ENCODE measurements around the gene WFDC10B. TPM values are rescaled to one million over a fixed set of nuclear protein-coding genes. Genes with fewer than 3 reads are reported as not detected.

WFDC10B gene
- not detected for total RNA-seq (2013)
- not detected for polyA plus RNA-seq
- polyA minus RNA-seq: not detected in 2 replicates
- total RNA-seq: 0 to 0.12 (median 0) reads per million in 11 experiments

GRCh38 chr20:45704969-45705637 is at the start of gene WFDC10B:
WFDC10B (minus strand) TSS chr20:45705019; CDS start chr20:45685992, 19,027 bp downstream.
- Histone ChIP-seq H3K9ac (ENCODE audit: insufficient read depth, low read length, poor library complexity, severe bottlenecking) (no peak within 1 kb of the TSS), H3K27ac (ENCODE audit: low read depth in 1 of 2, low read length in 2 of 2) (no peak within 1 kb of the TSS), H3K36me3 (replicated peaks in 1 of 2; ENCODE audit: control insufficient read depth in 1 of 2, insufficient read depth in 2 of 2, low read length in 2 of 2) (no peaks in the 10 kb centered on the region), H3K79me2 (ENCODE audit: insufficient read depth, low read length) (no peaks in the 10 kb centered on the region), H4K20me1 (ENCODE audit: insufficient read depth, low read length) (no peaks in the 10 kb centered on the region), H3K9me3 (replicated peaks in 1 of 2; ENCODE audit: control insufficient read depth in 1 of 2, insufficient read depth in 1 of 2, low read length in 2 of 2) (no peaks in the 10 kb centered on the region), H3K27me3 (ENCODE audit: control insufficient read depth in 2 of 2, insufficient read depth in 2 of 2, low read length in 2 of 2) (no peaks in the 10 kb centered on the region), H3K4me2 (replicated peaks; ENCODE audit: extremely low read depth, low read length, poor library complexity, severe bottlenecking) (no peak within 1 kb of the TSS), H3K4me3 (replicated peaks in 1 of 3; ENCODE audit: low read depth in 2 of 3, low read length in 3 of 3) (no peak within 1 kb of the TSS), H2AFZ (ENCODE audit: insufficient read depth, low read depth, low read length, poor library complexity, severe bottlenecking) (no peak within 1 kb of the TSS), H3K4me1 (ENCODE audit: control insufficient read depth in 1 of 2, insufficient read depth in 2 of 2, low read length in 2 of 2) (no peaks in the 10 kb centered on the region)
- WGBS (ENCODE audit: insufficient coverage): no CpG with 5 or more reads among the region's 1 CpG
- H3K36me3 Mint-ChIP-seq: no peaks in the 10 kb centered on the region
- H3K27ac Mint-ChIP-seq: no peak within 1 kb of the TSS
- no peaks in the 10 kb centered on the region for H3K4me1 Mint-ChIP-seq
- TF ChIP-seq CTCF (IDR thresholded peaks at IDR 0.05): no peak
- no peak within 1 kb of the TSS for H3K4me3 Mint-ChIP-seq
- H3K27me3 Mint-ChIP-seq (ENCODE audit: low read depth in 3 of 3): peaks cover 0 to 26% (median 0%) of the 10 kb centered on the region in 3 donors
- intact Hi-C loops (cut with micrococcal nuclease): no loop called here
- DNase-seq: no peak
- peaks cover 0 to 2% (median 0%) of the 10 kb centered on the region in 7 donors for H3K9me3 Mint-ChIP-seq

GRCh38 chr20:45752746-45753145 is 47.9 kb upstream of the WFDC10B start:
- Histone ChIP-seq H3K4me2 (replicated peaks; ENCODE audit: extremely low read depth, low read length, poor library complexity, severe bottlenecking) (no peak overlapping the region), H3K79me2 (ENCODE audit: insufficient read depth, low read length) (no peaks in the 10 kb centered on the region), H3K27ac (ENCODE audit: low read depth in 1 of 2, low read length in 2 of 2) (no peak overlapping the region), H3K27me3 (ENCODE audit: control insufficient read depth in 2 of 2, insufficient read depth in 2 of 2, low read length in 2 of 2) (peaks cover 2% of the 10 kb centered on the region in 2 donors), H3K9me3 (replicated peaks in 1 of 2; ENCODE audit: control insufficient read depth in 1 of 2, insufficient read depth in 1 of 2, low read length in 2 of 2) (peaks cover 0 to 3% of the 10 kb centered on the region in 2 donors), H2AFZ (ENCODE audit: insufficient read depth, low read depth, low read length, poor library complexity, severe bottlenecking) (no peak overlapping the region), H3K4me3 (replicated peaks in 1 of 3; ENCODE audit: low read depth in 2 of 3, low read length in 3 of 3) (no peak overlapping the region), H3K4me1 (ENCODE audit: control insufficient read depth in 1 of 2, insufficient read depth in 2 of 2, low read length in 2 of 2) (no peaks in the 10 kb centered on the region), H3K9ac (ENCODE audit: insufficient read depth, low read length, poor library complexity, severe bottlenecking) (no peak overlapping the region), H4K20me1 (ENCODE audit: insufficient read depth, low read length) (no peaks in the 10 kb centered on the region), H3K36me3 (replicated peaks in 1 of 2; ENCODE audit: control insufficient read depth in 1 of 2, insufficient read depth in 2 of 2, low read length in 2 of 2) (no peaks in the 10 kb centered on the region)
- Mint-ChIP-seq H3K36me3 (no peaks in the 10 kb centered on the region), H3K9me3 (peaks cover 0 to 6% (median 4%) of the 10 kb centered on the region in 7 donors), H3K27ac (no peak overlapping the region), H3K4me1 (no peaks in the 10 kb centered on the region), H3K27me3 (ENCODE audit: low read depth in 3 of 3) (peaks cover 5 to 24% (median 8%) of the 10 kb centered on the region in 3 donors), H3K4me3 (no peak overlapping the region)
- TF ChIP-seq CTCF (IDR thresholded peaks at IDR 0.05): no peak
- DNase-seq: no peak
- 94% methylated on average over 2 of the region's 3 CpGs for WGBS (ENCODE audit: insufficient coverage)
- intact Hi-C loops (cut with micrococcal nuclease): no loop called here

All from CD14-positive monocyte (primary cell).